Stimulated activated CD8-positive, alpha-beta memory T cell treated with anti-CD3 and anti-CD28 coated beads, Interleukin-15, amount 100 ng/mL, for 1 hour (primary cell): ENCODE measurements around the gene DLGAP1.

Experiments
- DNase-seq: peaks from one replicate; pipeline ENCODE4 v3.0.0-alpha.2; 2020; ENCODE audit warnings: low read depth

DLGAP1 gene

GRCh38 chr18:4238966-4239365 is 216.1 kb downstream of the DLGAP1 start:
- no peak for DNase-seq

GRCh38 chr18:4237664-4238041 is 217.5 kb downstream of the DLGAP1 start:
- DNase-seq = no peak

GRCh38 chr18:4236940-4237663 is 218.0 kb downstream of the DLGAP1 start:
- DNase-seq = no peak

GRCh38 chr18:4233468-4233867 is 221.6 kb downstream of the DLGAP1 start:
- DNase-seq = no peak

- DNase-seq = no peak
Observed at GRCh38 chr18:4232656-4233055, 222.5 kb downstream of the DLGAP1 start.

- no peak for DNase-seq
Observed at GRCh38 chr18:4231260-4231659, 223.8 kb downstream of the DLGAP1 start.

- DNase-seq = no peak
Observed at GRCh38 chr18:4230450-4231168, 224.5 kb downstream of the DLGAP1 start.

- DNase-seq = no peak
Observed at GRCh38 chr18:4224031-4224704, 230.9 kb downstream of the DLGAP1 start.

- DNase-seq = no peak
Observed at GRCh38 chr18:4211111-4211837, 243.8 kb downstream of the DLGAP1 start.

- DNase-seq = no peak
Observed at GRCh38 chr18:4208366-4208765, 246.7 kb downstream of the DLGAP1 start.

GRCh38 chr18:4207383-4207985 is 247.6 kb downstream of the DLGAP1 start:
- DNase-seq = no peak

GRCh38 chr18:4204438-4204720 is 250.7 kb downstream of the DLGAP1 start:
- no peak for DNase-seq

GRCh38 chr18:4203568-4204437 is 251.3 kb downstream of the DLGAP1 start:
- no peak for DNase-seq

GRCh38 chr18:4200399-4200798 is 254.7 kb downstream of the DLGAP1 start:
- no peak for DNase-seq

GRCh38 chr18:4198956-4199355 is 256.2 kb downstream of the DLGAP1 start:
- no peak for DNase-seq

- DNase-seq = no peak
Observed at GRCh38 chr18:4196351-4196750, 258.8 kb downstream of the DLGAP1 start.

GRCh38 chr18:4193086-4193485 is 262.0 kb downstream of the DLGAP1 start:
- DNase-seq = no peak

GRCh38 chr18:4181882-4182568 is 273.1 kb downstream of the DLGAP1 start:
- DNase-seq = no peak

- no peak for DNase-seq
Observed at GRCh38 chr18:4181086-4181485, 274.0 kb downstream of the DLGAP1 start.

GRCh38 chr18:4172196-4173100 is 282.7 kb downstream of the DLGAP1 start:
- no peak for DNase-seq
